Osteoblast (primary cell): ENCODE measurements around the gene CDK3. TPM values are rescaled to one million over a fixed set of nuclear protein-coding genes. Genes with fewer than 3 reads are reported as not detected.

ENCODE experiments used
- DNase-seq: peaks from one replicate; pipeline ENCODE4 v3.0.0; 2011; ENCODE audit warnings: low spot score, mixed read lengths; ENCODE audit not compliant: insufficient read length; ENCODE audit errors: missing footprints
- H2AFZ ChIP-seq: 2 replicates; pipeline ENCODE4 v1.6.0; 2011; ENCODE audit warnings: mild to moderate bottlenecking, low read length
- H3K27ac ChIP-seq: 2 replicates; pipeline ENCODE4 v1.5.1; 2011; ENCODE audit warnings: mild to moderate bottlenecking, low read depth, low read length, moderate library complexity
- H3K27me3 ChIP-seq: 2 replicates; pipeline ENCODE4 v1.6.0; 2012; ENCODE audit warnings: mild to moderate bottlenecking, control low read depth, inconsistent platforms, low read length, moderate library complexity; ENCODE audit not compliant: insufficient read depth
- H3K36me3 ChIP-seq: 2 replicates; pipeline ENCODE4 v1.5.1; 2011; ENCODE audit warnings: mild to moderate bottlenecking, low read length, control low read depth, moderate library complexity; ENCODE audit not compliant: insufficient read depth
- H3K4me1 ChIP-seq: 2 replicates; pipeline ENCODE4 v1.5.1; 2011; ENCODE audit warnings: mild to moderate bottlenecking, low read length, control low read depth, moderate library complexity; ENCODE audit not compliant: insufficient read depth
- H3K4me2 ChIP-seq: 2 replicates; pipeline ENCODE4 v1.6.0; 2011; ENCODE audit warnings: mild to moderate bottlenecking, low read length; ENCODE audit not compliant: insufficient read depth
- H3K4me3 ChIP-seq: fragments of 200-600 bp; sonication (generic); 3 replicates; pipeline ENCODE4 v1.5.1; 2012; ENCODE audit warnings: mild to moderate bottlenecking, low read length, inconsistent platforms; ENCODE audit not compliant: insufficient read depth
- H3K79me2 ChIP-seq: 2 replicates; pipeline ENCODE4 v1.6.0; 2012; ENCODE audit warnings: mild to moderate bottlenecking, low read length, control low read depth, inconsistent platforms; ENCODE audit not compliant: insufficient read depth
- H3K9me3 ChIP-seq: 2 replicates; pipeline ENCODE4 v1.5.1; 2011; ENCODE audit warnings: low read depth, low read length, control low read depth
- H4K20me1 ChIP-seq: 2 replicates; pipeline ENCODE4 v1.6.0; 2012; ENCODE audit warnings: mild to moderate bottlenecking, low read length, control low read depth; ENCODE audit not compliant: insufficient read depth
- total RNA-seq: library from RNA; depleted of rRNA; stranded (reverse); fragments of >200 nt; gene quantifications from 2 replicates; pipeline ENCODE4 v1.2.3, GENCODE V29; 2012
- TF ChIP-seq, protein P1 (sequence below): IDR thresholded peaks from 2 replicates; pipeline ENCODE4 v1.5.1; 2011; ENCODE audit warnings: mild to moderate bottlenecking, low read depth, low read length, moderate library complexity; ENCODE audit errors: extremely low read depth

The CDK3 gene
- total RNA-seq, 1 donor = 0.72 TPM

DNA sequence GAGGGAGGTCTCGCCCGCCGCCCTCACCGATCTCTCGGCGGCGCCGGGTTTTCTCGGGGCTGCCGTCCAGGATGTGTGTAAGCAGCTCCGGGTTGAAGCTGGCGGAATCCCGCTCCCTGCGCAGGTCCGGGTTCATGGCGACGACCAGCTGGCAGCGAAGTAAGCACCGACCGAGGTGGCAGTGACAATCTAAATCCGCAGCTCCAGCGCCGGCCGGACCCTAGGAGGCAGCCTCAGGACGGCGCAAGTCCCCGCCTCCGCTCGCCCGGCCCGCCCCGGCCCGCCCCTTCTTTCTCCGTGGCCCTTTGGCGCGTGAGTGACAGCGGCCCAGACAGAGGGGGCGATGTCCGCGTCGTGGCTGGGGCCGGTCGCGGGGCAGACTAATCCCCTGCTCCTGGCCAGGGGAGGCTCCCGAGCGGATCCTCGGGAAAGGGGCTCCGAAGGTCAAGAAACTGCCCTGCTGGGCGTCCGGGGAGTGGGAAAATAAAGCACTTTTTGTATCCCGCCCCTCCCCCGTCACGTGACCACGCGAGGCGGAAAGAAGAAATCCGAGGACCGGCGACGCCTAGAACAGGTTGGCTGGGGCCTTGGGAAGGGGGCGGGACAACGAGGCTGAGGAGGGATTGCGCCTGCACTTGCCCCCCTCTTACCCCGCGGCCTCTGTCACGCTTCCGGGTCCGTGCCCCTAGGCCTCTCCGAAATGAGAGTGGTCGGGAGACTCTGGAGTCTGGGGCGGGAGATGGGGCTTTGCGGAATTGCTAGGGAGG is 21.5 kb upstream of the CDK3 start, which contains the start of the genes ACOX1 and TEN1:
Gene ACOX1 (minus strand): TSS at position 229 of the 767 bp plus-strand sequence. CDS start 93 bp downstream, at position 136.
Gene TEN1 (plus strand): TSS at position 303 of the 767 bp plus-strand sequence. CDS start 6,953 bp downstream, outside the sequence.
- H3K27ac ChIP-seq = peak within 1 kb of the TSS; percentile 90
- TF ChIP-seq, protein P1, sequence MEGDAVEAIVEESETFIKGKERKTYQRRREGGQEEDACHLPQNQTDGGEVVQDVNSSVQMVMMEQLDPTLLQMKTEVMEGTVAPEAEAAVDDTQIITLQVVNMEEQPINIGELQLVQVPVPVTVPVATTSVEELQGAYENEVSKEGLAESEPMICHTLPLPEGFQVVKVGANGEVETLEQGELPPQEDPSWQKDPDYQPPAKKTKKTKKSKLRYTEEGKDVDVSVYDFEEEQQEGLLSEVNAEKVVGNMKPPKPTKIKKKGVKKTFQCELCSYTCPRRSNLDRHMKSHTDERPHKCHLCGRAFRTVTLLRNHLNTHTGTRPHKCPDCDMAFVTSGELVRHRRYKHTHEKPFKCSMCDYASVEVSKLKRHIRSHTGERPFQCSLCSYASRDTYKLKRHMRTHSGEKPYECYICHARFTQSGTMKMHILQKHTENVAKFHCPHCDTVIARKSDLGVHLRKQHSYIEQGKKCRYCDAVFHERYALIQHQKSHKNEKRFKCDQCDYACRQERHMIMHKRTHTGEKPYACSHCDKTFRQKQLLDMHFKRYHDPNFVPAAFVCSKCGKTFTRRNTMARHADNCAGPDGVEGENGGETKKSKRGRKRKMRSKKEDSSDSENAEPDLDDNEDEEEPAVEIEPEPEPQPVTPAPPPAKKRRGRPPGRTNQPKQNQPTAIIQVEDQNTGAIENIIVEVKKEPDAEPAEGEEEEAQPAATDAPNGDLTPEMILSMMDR = peak; percentile 6
- H3K4me2 ChIP-seq = peak within 1 kb of the TSS; percentile 94
- peak; percentile 95 for DNase-seq
- peak within 1 kb of the TSS; percentile 90 for H3K4me3 ChIP-seq
- H3K36me3 ChIP-seq = no peaks in the 10 kb centered on the region
- H3K27me3 ChIP-seq = no peaks in the 10 kb centered on the region
- H4K20me1 ChIP-seq = no peaks in the 10 kb centered on the region
- peak within 1 kb of the TSS; percentile 95 for H2AFZ ChIP-seq
- peaks cover 60% of the 10 kb centered on the region for H3K79me2 ChIP-seq
- no peaks in the 10 kb centered on the region for H3K9me3 ChIP-seq
- peaks cover 24% of the 10 kb centered on the region for H3K4me1 ChIP-seq

GRCh38 chr17:75979705-75980187 is 20.9 kb upstream of the CDK3 start:
- DNase-seq = peak; percentile 86
- Histone ChIP-seq H3K79me2 (peaks cover 59% of the 10 kb centered on the region), H2AFZ (peak overlapping the region; percentile 95), H3K4me3 (peak overlapping the region; percentile 90), H3K9me3 (no peaks in the 10 kb centered on the region), H3K27me3 (no peaks in the 10 kb centered on the region), H3K36me3 (no peaks in the 10 kb centered on the region), H4K20me1 (no peaks in the 10 kb centered on the region), H3K4me2 (peak overlapping the region; percentile 94), H3K4me1 (peaks cover 24% of the 10 kb centered on the region), H3K27ac (peak overlapping the region; percentile 90)
- TF ChIP-seq, protein P1 = no peak

DNA sequence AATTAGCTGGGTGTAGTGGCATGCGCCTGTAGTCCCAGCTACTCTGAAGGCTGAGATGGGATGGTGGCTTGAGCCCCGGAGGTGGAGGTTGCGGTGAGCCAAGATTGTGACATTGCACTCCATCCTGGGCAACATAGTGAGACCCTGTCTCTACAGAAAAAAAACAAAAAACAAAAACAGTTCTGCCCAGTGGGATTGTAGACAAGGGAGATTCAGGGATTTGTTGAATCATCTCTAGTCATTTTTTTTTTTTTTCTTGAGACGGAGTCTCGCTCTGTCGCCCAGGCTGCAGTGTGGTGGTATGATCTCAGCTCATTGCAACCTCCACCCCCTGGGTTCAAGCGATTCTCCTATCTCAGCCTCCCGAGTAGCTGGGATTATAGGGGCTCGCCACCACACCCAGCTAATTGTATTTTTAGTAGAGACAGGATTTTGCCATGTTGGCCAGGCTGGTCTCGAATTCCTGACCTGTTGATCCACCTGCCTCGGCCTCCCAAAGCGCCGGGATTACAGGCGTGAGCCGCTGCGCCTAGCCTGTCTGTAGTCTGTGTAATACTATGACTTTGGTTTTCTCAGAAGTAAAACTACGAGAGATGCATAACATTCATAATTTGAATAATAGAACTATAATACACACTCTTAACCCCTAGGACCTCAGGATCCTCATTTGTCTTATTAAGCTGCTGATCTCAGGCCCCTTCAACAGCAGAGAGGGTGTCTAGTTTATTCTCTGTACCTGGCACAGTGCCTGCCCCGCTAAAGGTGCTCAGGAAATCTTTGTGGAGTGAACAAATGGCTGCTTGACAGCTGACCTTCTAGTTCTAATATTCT is 20.3 kb upstream of the CDK3 start:
- DNase-seq = peak; percentile 17
- no peaks in the 10 kb centered on the region for H3K9me3 ChIP-seq
- H3K27me3 ChIP-seq = no peaks in the 10 kb centered on the region
- peak overlapping the region; percentile 90 for H3K27ac ChIP-seq
- H2AFZ ChIP-seq = peak overlapping the region; percentile 95
- peak overlapping the region; percentile 90 for H3K4me3 ChIP-seq
- peaks cover 24% of the 10 kb centered on the region for H3K4me1 ChIP-seq
- TF ChIP-seq, protein P1 = no peak
- peaks cover 57% of the 10 kb centered on the region for H3K79me2 ChIP-seq
- no peaks in the 10 kb centered on the region for H3K36me3 ChIP-seq
- H4K20me1 ChIP-seq = no peaks in the 10 kb centered on the region
- peak overlapping the region; percentile 94 for H3K4me2 ChIP-seq
